GM21367 (cell line): ENCODE measurements around the gene MTF2.

ENCODE experiments used
- ATAC-seq: cut with Tn5 transposase; IDR thresholded peaks from one replicate; pipeline ENCODE4 v1.9.1; 2021; ENCODE audit not compliant: unreplicated experiment

Gene MTF2

GRCh38 chr1:93082313-93082712 lies 3.2 kb downstream of the MTF2 start:
- ATAC-seq = no peak

- ATAC-seq = no peak
Observed at GRCh38 chr1:93083979-93084378, 4.9 kb downstream of the MTF2 start.

- no peak for ATAC-seq
Observed at GRCh38 chr1:93087532-93087931, 8.4 kb downstream of the MTF2 start.

- no peak for ATAC-seq
Observed at GRCh38 chr1:93093332-93094006, 14.4 kb downstream of the MTF2 start.

- no peak for ATAC-seq
Observed at GRCh38 chr1:93095804-93096585, 16.9 kb downstream of the MTF2 start.

- ATAC-seq = no peak
Observed at GRCh38 chr1:93102142-93102541, 23.1 kb downstream of the MTF2 start.

- no peak for ATAC-seq
Observed at GRCh38 chr1:93106226-93106625, 27.1 kb downstream of the MTF2 start.

GRCh38 chr1:93107395-93107794 lies 28.3 kb downstream of the MTF2 start:
- ATAC-seq = no peak

GRCh38 chr1:93108335-93108734 lies 29.3 kb downstream of the MTF2 start:
- no peak for ATAC-seq

GRCh38 chr1:93109578-93109977 lies 30.5 kb downstream of the MTF2 start:
- no peak for ATAC-seq

- no peak for ATAC-seq
Observed at GRCh38 chr1:93111065-93111464, 32.0 kb downstream of the MTF2 start.

- no peak for ATAC-seq
Observed at GRCh38 chr1:93111561-93111960, 32.5 kb downstream of the MTF2 start.

GRCh38 chr1:93113127-93113526 lies 34.0 kb downstream of the MTF2 start:
- ATAC-seq = no peak

GRCh38 chr1:93114391-93114790 lies 35.3 kb downstream of the MTF2 start:
- no peak for ATAC-seq

GRCh38 chr1:93120614-93121013 lies 41.5 kb downstream of the MTF2 start:
- ATAC-seq = no peak

- ATAC-seq = no peak
Observed at GRCh38 chr1:93123201-93123783, 44.2 kb downstream of the MTF2 start.

GRCh38 chr1:93124556-93125355 lies 45.7 kb downstream of the MTF2 start:
- ATAC-seq = no peak

GRCh38 chr1:93129507-93130099 lies 50.5 kb downstream of the MTF2 start:
- no peak for ATAC-seq

- ATAC-seq = no peak
Observed at GRCh38 chr1:93132638-93133037, 53.6 kb downstream of the MTF2 start.

GRCh38 chr1:93136445-93136844 lies 57.4 kb downstream of the MTF2 start:
- no peak for ATAC-seq
